HG03439 (cell line): Measurements from ENCODE around the gene CADPS.

Experiments used
- ATAC-seq: cut with Tn5 transposase; IDR thresholded peaks from one replicate; pipeline ENCODE4 v1.9.1; 2021; ENCODE audit warnings: mild to moderate bottlenecking, moderate library complexity; ENCODE audit not compliant: unreplicated experiment

CADPS gene

GRCh38 chr3:62696011-62696410, 179.2 kb downstream of the CADPS start:
- no peak for ATAC-seq

- ATAC-seq, result no peak
Measured at GRCh38 chr3:62688812-62689211, 186.4 kb downstream of the CADPS start.

- ATAC-seq, result no peak
Measured at GRCh38 chr3:62688050-62688449, 187.2 kb downstream of the CADPS start.

DNA sequence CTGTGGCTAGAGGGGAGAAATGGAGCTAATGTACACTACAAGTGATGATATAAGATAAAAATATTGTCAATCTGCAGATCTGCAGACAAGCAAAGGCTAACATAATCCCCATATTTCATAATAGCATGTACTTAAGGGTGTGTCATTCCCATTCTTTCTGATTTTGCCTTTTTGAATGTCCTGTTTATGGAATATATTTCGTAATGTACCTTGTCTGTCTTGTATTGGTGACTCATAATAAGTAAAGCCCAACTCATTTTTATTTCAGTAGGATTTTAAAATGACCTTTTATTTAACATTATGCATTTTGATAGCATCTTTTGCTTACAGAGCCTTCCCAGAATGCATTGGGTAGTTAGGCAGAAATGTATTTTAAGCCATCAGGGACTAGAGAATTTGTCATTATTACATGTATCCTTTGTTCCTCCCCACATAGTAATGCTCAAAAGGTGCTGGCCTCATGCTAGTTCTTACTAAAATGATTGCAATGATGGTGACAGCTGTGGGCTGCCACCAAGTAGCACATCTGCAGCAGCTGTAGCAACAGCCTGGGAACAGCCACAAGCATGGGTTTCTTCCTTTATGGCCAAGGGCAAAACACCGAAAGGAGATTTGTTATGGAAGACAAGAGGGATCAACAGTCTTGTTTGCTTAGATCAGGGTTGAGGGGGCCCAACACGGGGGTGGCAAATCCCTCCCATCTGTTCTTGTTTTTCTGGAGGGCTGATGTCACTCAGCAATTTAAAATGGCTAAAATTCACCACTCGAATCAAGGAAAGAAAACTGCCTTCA, 188.5 kb downstream of the CADPS start:
- ATAC-seq, result no peak

GRCh38 chr3:62682826-62683225, 192.4 kb downstream of the CADPS start:
- ATAC-seq, result no peak

DNA sequence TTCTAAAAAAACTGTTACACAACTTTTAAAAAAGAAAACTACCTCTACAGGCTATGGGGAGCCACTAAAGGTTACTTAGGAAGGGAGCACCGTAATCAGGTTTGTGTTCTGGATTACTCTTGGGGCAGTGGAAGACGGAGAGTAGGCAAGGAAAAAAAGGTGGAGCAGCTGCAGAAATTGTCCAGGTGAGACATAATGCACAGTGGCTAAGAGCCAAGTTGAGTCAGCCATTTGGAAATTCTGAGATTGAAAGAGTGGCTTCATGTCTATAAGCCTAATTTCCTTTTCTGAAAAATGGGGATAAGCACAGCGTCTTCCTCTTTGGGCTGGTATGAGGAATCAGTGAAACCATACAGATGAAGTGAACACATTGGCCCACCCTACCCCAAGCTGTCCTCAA, 195.2 kb downstream of the CADPS start:
- no peak for ATAC-seq

DNA sequence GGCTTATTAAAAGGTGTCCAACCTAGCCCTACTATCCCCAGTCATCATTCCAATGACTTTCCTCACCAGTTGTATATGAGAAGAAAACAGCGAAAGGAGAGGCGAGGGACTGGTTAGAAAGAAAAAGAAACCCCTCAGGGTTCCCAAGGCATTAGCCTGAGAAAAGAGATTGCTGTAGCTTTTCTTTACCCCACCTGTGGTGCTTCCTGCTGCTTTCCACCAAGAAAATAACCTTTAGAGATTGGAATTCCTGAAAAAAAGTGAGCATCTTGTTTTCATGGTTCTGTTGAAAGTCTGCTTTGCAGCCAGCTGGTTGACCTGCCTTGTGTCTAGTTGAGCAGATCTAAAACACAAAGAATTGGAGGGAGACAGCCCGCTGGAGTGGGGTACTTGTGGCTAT, 196.4 kb downstream of the CADPS start:
- no peak for ATAC-seq

DNA sequence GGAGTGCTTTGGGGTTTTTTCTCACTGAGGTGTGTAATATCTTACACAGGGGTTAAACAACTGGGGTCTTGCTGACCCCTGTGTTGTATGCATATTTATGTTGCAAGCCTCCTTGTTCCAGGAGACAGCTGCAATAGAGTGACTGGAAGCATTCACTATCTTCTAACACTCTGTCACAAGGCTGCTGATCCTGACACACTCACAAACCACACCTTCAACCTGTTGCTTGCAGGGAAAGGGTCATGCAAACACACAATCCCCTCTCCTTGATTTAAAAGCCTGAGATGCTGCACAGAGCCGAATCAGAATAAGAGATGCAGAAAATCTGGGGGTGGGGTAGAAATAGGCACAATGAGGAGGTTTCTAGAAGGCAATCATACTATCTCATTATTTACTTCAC, 197.3 kb downstream of the CADPS start:
- no peak for ATAC-seq

DNA sequence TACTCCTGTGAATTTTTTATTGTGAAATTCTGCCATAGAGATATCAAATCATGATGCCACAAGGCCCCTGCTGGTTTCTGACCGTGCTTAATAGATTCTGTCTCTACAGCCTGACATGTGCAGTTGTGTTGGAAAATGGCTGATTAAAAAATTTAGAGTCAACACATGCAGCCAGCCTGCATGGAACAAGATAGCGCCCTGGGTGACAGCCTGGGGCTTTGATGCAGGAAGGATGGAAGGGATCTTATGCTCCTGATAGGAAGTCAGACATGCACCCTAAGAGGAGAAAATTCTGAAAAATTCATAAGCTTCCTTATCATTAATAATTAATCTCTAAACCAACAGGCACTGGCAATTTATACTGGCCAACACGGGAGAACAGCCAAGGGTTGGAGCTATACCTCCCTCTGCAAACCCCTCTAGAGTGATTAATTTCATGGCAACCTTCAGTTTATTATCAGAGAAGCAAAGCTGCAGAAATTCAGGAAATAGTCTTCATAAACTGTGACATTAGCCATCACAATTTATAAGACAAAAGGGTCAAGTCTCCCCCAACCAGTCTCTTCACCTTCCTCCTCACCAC, 198.4 kb downstream of the CADPS start:
- no peak for ATAC-seq

DNA sequence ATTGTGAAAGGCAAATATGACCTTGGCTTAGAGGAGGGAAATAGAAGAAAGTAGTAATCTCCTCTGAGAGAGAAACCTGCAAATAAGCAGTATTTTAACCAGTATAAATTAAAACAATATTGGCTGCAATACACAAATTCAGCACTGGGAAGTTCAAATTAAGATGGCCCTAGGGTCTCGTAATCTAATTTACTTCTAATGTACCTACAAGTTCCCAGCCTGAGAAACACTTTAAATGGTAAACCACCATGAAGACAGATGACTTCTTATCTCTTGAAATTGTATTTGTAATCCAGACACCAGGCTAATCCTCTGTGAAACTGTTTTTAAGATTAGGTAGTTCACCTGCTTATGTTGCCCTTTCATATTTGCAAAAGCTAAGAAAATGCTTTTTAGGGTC, 199.7 kb downstream of the CADPS start:
- ATAC-seq, result no peak

DNA sequence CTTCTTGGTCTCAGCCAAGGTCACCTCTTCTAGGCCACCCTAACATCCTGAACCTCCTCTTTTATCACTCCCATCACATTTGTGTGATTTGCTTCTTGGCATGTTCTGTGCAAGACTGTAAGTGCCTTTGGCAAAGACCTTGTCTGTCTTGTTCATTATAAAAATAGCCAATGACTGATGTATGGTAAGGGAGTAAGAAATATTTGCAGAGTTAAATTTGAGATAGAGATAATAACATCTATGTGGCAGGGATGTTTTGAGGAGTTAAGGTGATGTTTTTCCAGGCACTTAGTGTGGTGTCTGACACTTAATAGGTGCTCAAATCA, 202.3 kb downstream of the CADPS start:
- no peak for ATAC-seq

DNA sequence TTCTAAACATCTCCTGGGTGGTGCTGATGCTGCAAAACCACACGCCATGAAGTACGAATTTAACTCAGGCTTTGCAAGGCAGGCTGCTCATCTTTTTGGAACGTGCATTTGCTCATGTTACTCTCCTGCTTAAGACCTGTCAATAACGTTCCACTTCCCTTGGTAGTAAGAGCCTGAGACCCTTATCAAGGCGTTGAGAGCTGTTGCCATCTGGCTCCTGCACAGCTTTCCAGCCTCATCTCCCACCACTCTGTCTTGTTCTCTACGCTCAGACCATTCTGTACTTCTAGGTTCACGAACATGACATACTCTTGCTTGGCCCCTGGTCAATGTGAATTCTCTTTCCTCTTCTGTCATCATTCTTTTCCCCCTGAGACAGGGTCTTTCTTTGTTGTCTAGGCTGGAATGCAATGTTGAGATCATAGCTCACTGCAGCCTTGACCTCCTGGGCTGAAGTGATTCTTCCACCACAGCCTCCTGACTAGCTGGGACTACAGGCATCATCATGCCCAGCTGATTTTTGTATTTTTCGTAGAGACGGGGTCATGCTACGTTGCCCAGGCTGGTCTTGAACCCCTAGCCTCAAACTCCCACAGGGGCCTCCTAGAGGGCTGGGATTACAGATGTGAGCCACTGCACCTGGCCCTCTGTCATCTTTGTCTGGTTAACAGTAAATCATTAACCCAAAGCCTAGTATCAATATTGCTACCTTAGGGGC, 202.8 kb downstream of the CADPS start:
- no peak for ATAC-seq

DNA sequence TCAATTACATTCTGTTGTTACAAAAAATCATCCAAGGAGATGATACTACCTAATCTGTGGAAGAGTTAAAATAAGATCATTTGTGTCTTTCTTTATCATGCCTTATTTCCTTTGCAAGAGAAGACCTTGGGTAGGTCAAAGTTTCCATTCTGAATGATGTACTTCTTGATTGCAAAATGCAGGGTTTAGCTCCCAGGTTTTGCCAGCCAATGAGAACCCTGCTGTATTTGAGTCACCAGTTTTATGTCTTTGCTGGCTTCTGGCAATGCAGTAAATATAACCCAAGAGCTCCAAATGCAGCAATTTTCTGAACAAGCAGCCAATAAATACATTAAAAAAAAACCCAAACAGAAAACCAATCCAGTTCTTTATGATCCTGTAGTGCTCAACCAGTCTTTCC, 204.9 kb downstream of the CADPS start:
- ATAC-seq, result no peak

DNA sequence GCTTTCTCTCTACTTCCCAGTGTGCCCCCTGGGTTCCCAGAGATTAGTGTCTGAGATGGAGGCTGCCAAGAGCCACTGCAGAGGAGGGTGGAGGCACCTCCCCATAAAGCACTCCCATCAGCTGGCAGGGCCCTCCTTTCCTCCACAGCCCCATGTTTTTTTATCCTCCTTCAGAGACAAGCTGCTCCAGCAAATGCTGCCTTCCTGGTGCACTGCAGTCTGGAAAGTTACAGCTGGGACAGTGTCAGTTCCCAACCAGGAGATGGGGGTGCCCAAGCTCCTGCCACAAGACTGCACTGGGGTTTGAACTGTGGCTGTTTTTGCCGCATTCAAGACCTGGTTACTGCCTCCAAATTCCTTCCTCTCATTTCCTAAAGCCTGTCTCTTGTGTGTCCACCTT, 206.1 kb downstream of the CADPS start:
- no peak for ATAC-seq

- no peak for ATAC-seq
Measured at GRCh38 chr3:62667714-62668113, 207.5 kb downstream of the CADPS start.

DNA sequence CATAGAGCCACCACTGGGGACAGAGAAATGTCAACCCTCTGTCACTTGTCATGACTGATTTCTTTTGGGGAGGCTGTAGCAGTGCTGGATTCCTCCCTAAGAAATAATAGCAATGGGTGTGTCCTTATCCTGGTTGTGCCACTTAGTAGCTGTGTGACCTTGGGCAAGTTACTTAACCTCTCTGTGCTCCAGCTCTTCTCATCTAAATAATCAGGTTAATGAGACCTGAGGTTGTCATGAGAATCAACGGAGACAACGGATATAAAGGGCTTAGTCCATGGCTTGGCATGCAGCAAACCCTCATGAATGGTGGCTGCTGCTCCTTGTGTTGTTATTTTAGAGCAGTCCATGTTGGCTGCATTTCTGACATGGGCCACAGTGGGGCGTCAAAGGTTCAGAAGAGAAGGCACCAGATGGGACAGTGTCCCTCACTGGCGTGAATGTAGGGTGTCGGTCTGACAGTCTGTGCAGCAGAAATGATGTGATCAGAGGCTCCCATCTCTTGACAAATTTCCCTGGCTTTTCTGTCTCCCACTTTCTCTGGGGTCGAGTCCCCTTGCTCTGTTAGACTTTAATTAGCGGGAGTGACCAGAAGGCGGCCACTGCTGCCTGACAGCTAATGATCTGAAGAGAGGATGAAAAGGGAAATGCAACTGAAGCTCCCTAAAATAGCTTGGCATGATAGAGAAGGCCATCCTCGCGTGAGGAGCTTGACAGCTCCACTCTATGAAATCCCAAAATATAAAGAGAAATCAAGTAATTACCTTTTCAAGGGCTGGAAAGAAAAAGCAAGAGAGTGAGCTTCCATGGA, 209.4 kb downstream of the CADPS start:
- peak; percentile 86 for ATAC-seq

- no peak for ATAC-seq
Measured at GRCh38 chr3:62662677-62663076, 212.5 kb downstream of the CADPS start.

GRCh38 chr3:62659660-62660059, 215.6 kb downstream of the CADPS start:
- ATAC-seq, result no peak

GRCh38 chr3:62655691-62656063, 219.5 kb downstream of the CADPS start:
- no peak for ATAC-seq

- ATAC-seq, result no peak
Measured at GRCh38 chr3:62655056-62655690, 220.0 kb downstream of the CADPS start.

DNA sequence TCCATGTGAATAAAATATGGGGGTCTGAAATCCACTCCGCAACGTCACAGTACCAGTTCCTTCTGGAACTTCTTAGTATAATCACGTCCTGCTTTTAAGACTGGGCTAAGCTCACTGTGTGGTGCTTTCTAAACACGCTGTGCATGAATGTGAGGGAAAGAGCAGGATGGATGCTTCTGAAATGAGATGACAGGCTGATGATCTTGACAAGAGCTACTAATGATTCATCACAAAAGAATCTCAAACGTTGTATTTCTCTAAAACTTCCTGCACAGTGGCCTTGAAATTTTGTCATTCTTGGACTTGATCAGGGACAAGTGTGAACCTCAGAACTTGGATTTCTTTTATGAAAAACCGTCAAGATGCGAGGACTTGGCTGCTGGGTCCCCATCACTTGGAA, 221.4 kb downstream of the CADPS start:
- no peak for ATAC-seq
